ENCODE results near the gene ZNF428. TPM values are rescaled to one million over a fixed set of nuclear protein-coding genes. Genes with fewer than 3 reads are reported as not detected.
A peak's percentile ranks its signal among the peaks of the same experiment; 100 is the strongest.

Gene ZNF428
- total RNA-seq, 2 donors from 2014 or later = 23.4 to 25.7 TPM

DNA sequence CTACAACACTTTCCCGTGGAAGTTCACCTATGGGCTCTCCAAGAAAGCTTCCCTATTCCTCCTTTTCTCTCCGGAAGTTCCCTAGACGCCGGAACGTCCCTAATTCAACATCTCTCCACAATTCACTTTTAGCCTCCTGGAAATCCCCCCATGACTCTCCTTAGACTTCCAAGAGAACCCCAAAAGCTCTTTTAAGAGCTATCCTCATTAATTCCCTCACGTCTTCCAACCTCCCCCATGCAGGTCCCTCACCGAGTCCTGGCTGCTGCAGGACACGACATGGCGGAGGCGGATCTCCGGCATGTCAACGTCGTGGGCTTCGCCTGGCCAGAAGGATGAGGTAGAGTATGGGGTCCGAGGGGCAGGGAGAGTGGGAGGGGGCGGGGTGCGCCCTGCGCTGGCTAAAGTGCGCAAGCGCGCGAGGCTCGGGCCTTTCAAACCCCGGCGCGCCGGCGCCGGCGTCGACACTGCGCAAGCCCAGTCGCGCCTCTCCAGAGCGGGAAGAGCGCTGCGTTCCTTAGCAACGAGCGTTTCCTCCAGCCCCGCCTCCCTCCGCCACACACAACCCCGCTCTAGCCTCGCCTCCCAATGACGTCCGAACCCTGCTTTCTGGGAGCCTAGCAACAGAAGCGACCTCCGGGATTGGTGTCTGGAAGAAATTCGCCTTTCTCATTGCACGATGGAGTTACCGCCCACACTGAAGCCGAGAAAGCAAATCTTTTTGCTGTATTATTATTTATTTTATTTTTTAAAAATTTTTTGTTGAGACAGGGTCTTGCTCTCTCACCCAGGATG, 44.1 kb downstream of the ZNF428 start, which contains the start of the genes PINLYP and XRCC1:
Gene PINLYP (plus strand): TSS at position 646 of the 795 bp plus-strand sequence. CDS start 1,391 bp downstream, outside the sequence.
Gene XRCC1 (minus strand): TSS at position 372 of the 795 bp plus-strand sequence. CDS start 69 bp downstream, at position 303.
- Histone ChIP-seq H3K27ac (peak within 1 kb of the TSS; percentile 79 to 84), H3K27me3 (no peaks in the 10 kb centered on the region), H3K4me1 (peaks cover 0 to 17% of the 10 kb centered on the region in 2 donors), H3K36me3 (no peaks in the 10 kb centered on the region), H3K9me3 (no peaks in the 10 kb centered on the region), H3K4me3 (peak within 1 kb of the TSS; percentile 76 to 79)
- TF ChIP-seq, protein P1, sequence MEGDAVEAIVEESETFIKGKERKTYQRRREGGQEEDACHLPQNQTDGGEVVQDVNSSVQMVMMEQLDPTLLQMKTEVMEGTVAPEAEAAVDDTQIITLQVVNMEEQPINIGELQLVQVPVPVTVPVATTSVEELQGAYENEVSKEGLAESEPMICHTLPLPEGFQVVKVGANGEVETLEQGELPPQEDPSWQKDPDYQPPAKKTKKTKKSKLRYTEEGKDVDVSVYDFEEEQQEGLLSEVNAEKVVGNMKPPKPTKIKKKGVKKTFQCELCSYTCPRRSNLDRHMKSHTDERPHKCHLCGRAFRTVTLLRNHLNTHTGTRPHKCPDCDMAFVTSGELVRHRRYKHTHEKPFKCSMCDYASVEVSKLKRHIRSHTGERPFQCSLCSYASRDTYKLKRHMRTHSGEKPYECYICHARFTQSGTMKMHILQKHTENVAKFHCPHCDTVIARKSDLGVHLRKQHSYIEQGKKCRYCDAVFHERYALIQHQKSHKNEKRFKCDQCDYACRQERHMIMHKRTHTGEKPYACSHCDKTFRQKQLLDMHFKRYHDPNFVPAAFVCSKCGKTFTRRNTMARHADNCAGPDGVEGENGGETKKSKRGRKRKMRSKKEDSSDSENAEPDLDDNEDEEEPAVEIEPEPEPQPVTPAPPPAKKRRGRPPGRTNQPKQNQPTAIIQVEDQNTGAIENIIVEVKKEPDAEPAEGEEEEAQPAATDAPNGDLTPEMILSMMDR (IDR thresholded peaks at IDR 0.05) = no peak
- DNase-seq (ENCODE audit: low spot score) = peak; percentile 97

DNA sequence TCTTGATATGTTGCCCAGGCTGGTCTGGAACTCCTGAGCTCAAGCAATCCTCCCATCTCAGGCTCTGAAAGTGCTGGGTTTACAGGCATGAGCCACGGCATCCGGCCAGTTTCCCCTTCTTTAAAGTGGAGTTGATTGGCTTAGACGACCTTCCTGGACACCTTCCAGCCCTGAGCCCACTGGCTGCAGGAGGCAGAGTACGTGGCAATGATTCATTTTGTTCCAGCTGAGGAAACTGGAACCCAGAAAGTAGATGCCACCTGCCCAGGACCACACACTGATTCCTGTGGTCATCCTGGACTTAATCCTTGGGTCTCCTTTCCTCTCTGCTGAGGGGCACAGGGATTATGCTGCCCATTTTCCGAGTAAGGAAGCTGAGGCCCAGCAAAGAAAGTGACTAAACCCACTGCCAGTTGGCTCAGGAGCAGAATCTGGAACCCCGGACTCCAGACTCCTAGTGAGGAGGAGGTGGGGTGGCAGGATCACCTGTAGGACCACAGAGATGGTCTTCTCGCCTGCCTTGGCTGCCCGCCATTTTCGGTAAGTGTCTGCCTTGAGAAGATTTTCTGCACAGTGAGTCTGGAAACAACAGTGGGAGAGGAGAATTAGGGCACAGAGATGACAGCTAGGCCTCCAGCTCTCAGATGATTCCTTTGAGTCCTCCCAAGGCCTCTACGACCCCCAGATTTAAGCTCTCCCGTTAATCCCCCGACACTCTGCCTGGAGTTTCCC, 44.8 kb downstream of the ZNF428 start:
- H3K27ac ChIP-seq = peak overlapping the region; percentile 79 to 84

DNA sequence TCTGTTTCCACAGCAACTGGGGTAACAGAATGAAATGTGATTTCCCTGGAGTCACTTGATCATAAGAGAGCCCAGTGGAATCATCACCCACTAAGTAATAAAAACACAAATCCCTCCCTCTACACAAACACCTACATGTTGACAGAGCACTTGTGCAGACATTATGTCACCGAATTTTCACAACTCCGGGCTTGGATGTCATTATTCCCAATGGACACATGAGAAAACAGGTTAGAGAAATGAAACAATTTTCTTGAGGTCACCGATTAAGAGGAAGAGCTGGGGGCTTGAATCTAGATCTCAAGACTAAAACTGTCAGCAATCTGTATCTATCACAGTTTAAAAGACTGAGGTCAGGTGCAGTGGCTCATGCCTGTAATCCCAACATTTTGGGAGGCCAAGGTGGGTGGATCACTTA, 47.2 kb downstream of the ZNF428 start:
- DNase-seq (ENCODE audit: low spot score) = no peak
- TF ChIP-seq, protein P1 (IDR thresholded peaks at IDR 0.05) = no peak
- Histone ChIP-seq H3K9me3 (no peaks in the 10 kb centered on the region), H3K4me3 (no peak overlapping the region), H3K36me3 (no peaks in the 10 kb centered on the region), H3K27ac (no peak overlapping the region), H3K4me1 (peaks cover 0 to 17% of the 10 kb centered on the region in 2 donors), H3K27me3 (no peaks in the 10 kb centered on the region)

More for the DNA sequence above, 44.8 kb downstream of the ZNF428 start:
- no peaks in the 10 kb centered on the region for H3K36me3 ChIP-seq
- no peak for DNase-seq (ENCODE audit: low spot score)
- TF ChIP-seq, protein P1 (IDR thresholded peaks at IDR 0.05) = no peak
- no peaks in the 10 kb centered on the region for H3K27me3 ChIP-seq
- H3K9me3 ChIP-seq = no peaks in the 10 kb centered on the region
- H3K4me3 ChIP-seq = peak overlapping the region; percentile 76 to 79
- H3K4me1 ChIP-seq = peaks cover 0 to 17% of the 10 kb centered on the region in 2 donors

DNA sequence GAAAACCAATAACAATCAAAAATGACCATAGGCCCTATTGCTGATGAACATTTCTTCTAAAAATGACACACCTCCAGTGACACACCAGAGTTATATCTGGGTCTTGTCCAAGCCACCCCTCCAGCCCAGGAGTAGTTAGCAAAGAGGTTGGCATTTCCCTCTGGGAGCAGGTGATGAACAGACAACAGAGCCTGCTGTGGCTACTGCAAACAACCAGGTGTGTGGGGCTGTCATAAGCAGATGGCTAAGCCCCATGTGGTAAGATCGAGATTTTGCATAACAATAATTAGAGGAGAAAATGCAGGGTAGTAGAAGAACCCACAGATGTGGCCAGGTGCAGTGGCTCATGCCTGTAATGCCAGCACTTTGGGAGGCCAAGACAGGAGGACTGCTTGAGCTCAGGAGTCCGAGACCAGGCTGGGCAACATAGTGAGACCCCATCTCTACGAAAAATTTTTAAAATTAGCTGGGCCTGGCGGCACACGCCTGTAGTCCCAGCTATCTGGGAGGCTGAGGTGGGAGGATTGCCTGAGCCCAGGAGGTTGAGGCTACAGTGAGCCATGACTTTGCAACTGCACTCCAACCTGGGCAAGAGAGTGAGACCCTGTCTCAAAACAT, 49.1 kb downstream of the ZNF428 start:
- H3K9me3 ChIP-seq = no peaks in the 10 kb centered on the region
- TF ChIP-seq, protein P1 (IDR thresholded peaks at IDR 0.05) = no peak
- no peaks in the 10 kb centered on the region for H3K36me3 ChIP-seq
- no peak overlapping the region for H3K27ac ChIP-seq
- no peaks in the 10 kb centered on the region for H3K27me3 ChIP-seq
- DNase-seq (ENCODE audit: low spot score) = no peak
- H3K4me1 ChIP-seq = peaks cover 0 to 12% of the 10 kb centered on the region in 2 donors
- no peak overlapping the region for H3K4me3 ChIP-seq

DNA sequence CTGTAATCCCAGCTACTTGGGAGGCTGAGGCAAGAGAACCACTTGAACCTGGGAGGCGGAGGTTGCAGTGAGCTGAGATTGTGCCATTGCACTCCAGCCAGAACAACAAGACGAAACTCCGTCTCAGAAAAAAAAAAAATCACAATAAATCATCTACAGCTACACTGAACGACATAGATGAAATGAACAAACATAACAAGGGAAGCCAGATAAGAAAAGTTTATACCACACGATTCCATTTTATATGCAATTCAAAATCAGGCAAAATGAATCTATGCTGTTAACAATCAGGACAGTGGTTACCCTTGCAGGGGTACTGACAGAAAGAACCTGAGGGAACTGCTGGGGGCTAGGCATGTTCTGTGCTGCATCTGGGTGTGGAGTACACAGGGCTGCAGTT, 49.8 kb downstream of the ZNF428 start:
- Histone ChIP-seq H3K27me3 (no peaks in the 10 kb centered on the region), H3K36me3 (no peaks in the 10 kb centered on the region), H3K27ac (no peak overlapping the region), H3K4me3 (no peak overlapping the region), H3K4me1 (peaks cover 0 to 6% of the 10 kb centered on the region in 2 donors), H3K9me3 (no peaks in the 10 kb centered on the region)
- no peak for DNase-seq (ENCODE audit: low spot score)
- TF ChIP-seq, protein P1 (IDR thresholded peaks at IDR 0.05) = no peak

Data from right atrium auricular region (tissue), 2 donors.